Loucy (cell line): ENCODE results near the gene SELENOF.

Experiments
- CTCF ChIP-seq: fragments of 200-600 bp; sonication (generic); conservative IDR thresholded peaks from 2 replicates; pipeline ENCODE4 v1.5.1; 2014; ENCODE audit warnings: mild to moderate bottlenecking, antibody characterized with exemption, low read length
- EZH2phosphoT487 ChIP-seq: fragments of 200-600 bp; IDR thresholded peaks from 2 replicates; pipeline ENCODE4 v1.6.1; 2018; ENCODE audit warnings: antibody characterized with exemption, mild to moderate bottlenecking, moderate library complexity, borderline replicate concordance

- no peak for TF ChIP-seq CTCF
- no peak for TF ChIP-seq EZH2phosphoT487
These were observed 38.2 kb downstream of the SELENOF start for GRCh38 chr1:86875722-86876121.
